Ishikawa (cell line): ENCODE results near the gene TBATA.

Source experiments
- CEBPB ChIP-seq: IDR thresholded peaks from 2 replicates; pipeline ENCODE4 v1.6.1; 2012
- CREB1 ChIP-seq: IDR thresholded peaks from 2 replicates; pipeline ENCODE4 v1.6.1; 2012; ENCODE audit warnings: low read depth
- EGR1 ChIP-seq: IDR thresholded peaks from 2 replicates; pipeline ENCODE4 v1.6.1; 2012
- EP300 ChIP-seq: IDR thresholded peaks from 2 replicates; pipeline ENCODE4 v1.6.1; 2012; ENCODE audit warnings: borderline replicate concordance
- FOXM1 ChIP-seq: IDR thresholded peaks from 2 replicates; pipeline ENCODE4 v1.6.1; 2012; ENCODE audit warnings: low read depth, borderline replicate concordance
- MAX ChIP-seq: IDR thresholded peaks from 2 replicates; pipeline ENCODE4 v1.6.1; 2012
- NFIC ChIP-seq: IDR thresholded peaks from 2 replicates; pipeline ENCODE4 v1.6.1; 2012
- RAD21 ChIP-seq: IDR thresholded peaks from 2 replicates; pipeline ENCODE4 v1.6.1; 2012; ENCODE audit warnings: low read depth
- REST ChIP-seq: IDR thresholded peaks from 2 replicates; pipeline ENCODE4 v1.6.1; 2012; ENCODE audit warnings: low read depth, mild to moderate bottlenecking
- TAF1 ChIP-seq: IDR thresholded peaks from 2 replicates; pipeline ENCODE4 v1.6.1; 2012; ENCODE audit warnings: low read depth, mild to moderate bottlenecking
- TCF12 ChIP-seq: IDR thresholded peaks from 2 replicates; pipeline ENCODE4 v1.6.1; 2012; ENCODE audit warnings: low read depth
- TEAD4 ChIP-seq: IDR thresholded peaks from 2 replicates; pipeline ENCODE4 v1.6.1; 2012
- USF1 ChIP-seq: IDR thresholded peaks from 2 replicates; pipeline ENCODE4 v1.6.1; 2012
- YY1 ChIP-seq: IDR thresholded peaks from 2 replicates; pipeline ENCODE4 v1.6.1; 2012; ENCODE audit warnings: low read depth
- ZBTB7A ChIP-seq: IDR thresholded peaks from 2 replicates; pipeline ENCODE4 v1.6.1; 2012; ENCODE audit warnings: low read depth

The TBATA gene

GRCh38 chr10:70785190-70785589 is at the start of gene TBATA:
Gene TBATA (minus strand): TSS chr10:70785377. CDS start chr10:70783379, 1,998 bp downstream.
- TF ChIP-seq NFIC: no peak
- no peak for TF ChIP-seq EP300
- TF ChIP-seq REST: no peak
- no peak for TF ChIP-seq FOXM1
- no peak for TF ChIP-seq TAF1
- TF ChIP-seq CREB1: no peak
- TF ChIP-seq YY1: no peak
- TF ChIP-seq TCF12: no peak

- TF ChIP-seq YY1 (no peak), ZBTB7A (no peak), NFIC (no peak), TEAD4 (no peak), RAD21 (no peak), USF1 (no peak), MAX (no peak), TAF1 (no peak), EGR1 (no peak), EP300 (no peak), REST (no peak)
Observed at GRCh38 chr10:70834441-70835151, 49.4 kb upstream of the TBATA start.

GRCh38 chr10:70834021-70834420 is 48.8 kb upstream of the TBATA start:
- no peak for TF ChIP-seq CREB1
- TF ChIP-seq YY1: no peak
- no peak for TF ChIP-seq TEAD4
- no peak for TF ChIP-seq RAD21
- TF ChIP-seq ZBTB7A: no peak
- no peak for TF ChIP-seq FOXM1
- TF ChIP-seq TCF12: no peak
- TF ChIP-seq EGR1: no peak
- no peak for TF ChIP-seq USF1
- TF ChIP-seq EP300: no peak
- no peak for TF ChIP-seq TAF1
- no peak for TF ChIP-seq MAX
- TF ChIP-seq NFIC: no peak
- no peak for TF ChIP-seq REST

- TF ChIP-seq TAF1 (no peak), USF1 (no peak), RAD21 (no peak), EP300 (no peak), REST (no peak), TEAD4 (no peak), EGR1 (no peak), CREB1 (no peak), CEBPB (no peak), MAX (no peak), YY1 (no peak)
Observed at GRCh38 chr10:70833601-70834000, 48.4 kb upstream of the TBATA start.
